ENCODE data around the gene CR1.
"Not testable (repeated sequence)": the region's sequence is repeated elsewhere in the genome, so short reads cannot be mapped to it uniquely, and the experiment has no call there.

- TF ChIP-seq EP300, CTCF, POLR2A (IDR thresholded peaks at IDR 0.05): not testable (repeated sequence)
Observed at GRCh38 chr1:207575381-207575780, 79.4 kb downstream of the CR1 start.

All from ovary (tissue), 3 donors.